ENCODE results near the gene LGR5. TPM values are rescaled to one million over a fixed set of nuclear protein-coding genes. Genes with fewer than 3 reads are reported as not detected.

Gene LGR5
- total RNA-seq, 1 donor from 2014 or later: 0.67 TPM

DNA sequence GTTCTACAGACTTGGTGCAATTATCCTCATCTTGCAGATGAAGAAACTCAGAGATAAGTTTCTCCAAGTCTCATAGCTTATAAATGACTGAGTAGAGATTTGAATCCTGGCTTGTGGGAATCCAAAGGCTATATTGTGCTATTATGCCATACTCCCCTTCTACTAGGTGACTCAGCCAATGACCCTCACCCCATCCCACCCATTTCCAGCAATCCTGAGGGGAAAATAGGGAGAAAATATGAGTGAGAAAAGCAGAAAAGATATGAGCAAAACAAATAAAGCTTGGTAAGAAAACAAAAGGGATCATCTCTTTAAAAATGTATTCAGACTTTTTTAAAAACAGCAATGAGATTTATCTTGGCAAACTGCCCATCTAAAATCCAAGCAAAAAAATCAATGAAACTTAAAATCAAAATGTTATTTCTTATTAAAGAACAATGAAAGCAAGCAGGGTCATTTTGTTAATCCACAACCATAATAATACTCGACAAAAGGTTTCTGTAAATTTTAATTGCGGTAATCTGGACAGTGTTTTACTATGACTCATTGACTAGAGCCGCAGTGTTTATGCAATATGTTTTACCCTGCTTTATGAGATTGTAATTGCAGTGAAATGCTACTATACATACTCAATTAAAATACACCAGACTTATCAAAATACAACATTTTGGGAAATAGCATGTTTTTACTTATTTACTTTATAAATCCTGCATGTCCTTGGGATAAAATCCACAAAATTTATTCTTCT is 13.1 kb upstream of the LGR5 start:
- H3K27me3 Mint-ChIP-seq: peaks cover 87% of the 10 kb centered on the region
- no peaks in the 10 kb centered on the region for H3K36me3 Mint-ChIP-seq (ENCODE audit: insufficient read depth)
- peaks cover 7% of the 10 kb centered on the region for H3K4me1 Mint-ChIP-seq (ENCODE audit: low read depth)
- H3K9me3 Mint-ChIP-seq (ENCODE audit: low read depth): no peaks in the 10 kb centered on the region
- DNase-seq (ENCODE audit: low spot score, unreplicated experiment): no peak
- TF ChIP-seq, protein P1, sequence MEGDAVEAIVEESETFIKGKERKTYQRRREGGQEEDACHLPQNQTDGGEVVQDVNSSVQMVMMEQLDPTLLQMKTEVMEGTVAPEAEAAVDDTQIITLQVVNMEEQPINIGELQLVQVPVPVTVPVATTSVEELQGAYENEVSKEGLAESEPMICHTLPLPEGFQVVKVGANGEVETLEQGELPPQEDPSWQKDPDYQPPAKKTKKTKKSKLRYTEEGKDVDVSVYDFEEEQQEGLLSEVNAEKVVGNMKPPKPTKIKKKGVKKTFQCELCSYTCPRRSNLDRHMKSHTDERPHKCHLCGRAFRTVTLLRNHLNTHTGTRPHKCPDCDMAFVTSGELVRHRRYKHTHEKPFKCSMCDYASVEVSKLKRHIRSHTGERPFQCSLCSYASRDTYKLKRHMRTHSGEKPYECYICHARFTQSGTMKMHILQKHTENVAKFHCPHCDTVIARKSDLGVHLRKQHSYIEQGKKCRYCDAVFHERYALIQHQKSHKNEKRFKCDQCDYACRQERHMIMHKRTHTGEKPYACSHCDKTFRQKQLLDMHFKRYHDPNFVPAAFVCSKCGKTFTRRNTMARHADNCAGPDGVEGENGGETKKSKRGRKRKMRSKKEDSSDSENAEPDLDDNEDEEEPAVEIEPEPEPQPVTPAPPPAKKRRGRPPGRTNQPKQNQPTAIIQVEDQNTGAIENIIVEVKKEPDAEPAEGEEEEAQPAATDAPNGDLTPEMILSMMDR (IDR thresholded peaks at IDR 0.05; ENCODE audit: unreplicated experiment): no peak
- no peak overlapping the region for H3K27ac Mint-ChIP-seq
- H3K4me3 Mint-ChIP-seq (ENCODE audit: low read depth): no peak overlapping the region

DNA sequence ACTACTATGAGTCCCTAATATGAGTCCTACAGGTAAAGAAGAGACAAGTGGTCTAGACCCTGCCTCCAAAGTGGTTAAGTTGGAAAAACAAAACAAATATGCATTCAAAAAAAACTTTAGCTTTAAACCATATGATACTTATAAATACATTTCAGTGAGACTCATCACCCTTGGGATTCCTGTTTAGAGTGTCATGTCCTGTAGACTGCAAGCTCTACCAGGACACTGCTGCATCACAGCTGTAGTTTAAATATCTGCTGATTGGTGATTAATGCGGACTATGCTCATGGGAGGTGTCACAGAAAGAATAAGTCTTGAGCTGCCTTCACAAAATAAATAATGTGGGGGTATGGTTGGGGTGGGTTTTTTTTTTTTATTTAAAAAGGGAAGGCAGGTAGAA is 8.8 kb upstream of the LGR5 start:
- no peak overlapping the region for H3K27ac Mint-ChIP-seq
- peaks cover 88% of the 10 kb centered on the region for H3K27me3 Mint-ChIP-seq
- peaks cover 18% of the 10 kb centered on the region for H3K9me3 Mint-ChIP-seq (ENCODE audit: low read depth)
- DNase-seq (ENCODE audit: low spot score, unreplicated experiment): no peak
- peaks cover 7% of the 10 kb centered on the region for H3K4me1 Mint-ChIP-seq (ENCODE audit: low read depth)
- H3K36me3 Mint-ChIP-seq (ENCODE audit: insufficient read depth): peaks cover 9% of the 10 kb centered on the region
- H3K4me3 Mint-ChIP-seq (ENCODE audit: low read depth): no peak overlapping the region
- TF ChIP-seq, protein P1 (IDR thresholded peaks at IDR 0.05; ENCODE audit: unreplicated experiment): no peak

DNA sequence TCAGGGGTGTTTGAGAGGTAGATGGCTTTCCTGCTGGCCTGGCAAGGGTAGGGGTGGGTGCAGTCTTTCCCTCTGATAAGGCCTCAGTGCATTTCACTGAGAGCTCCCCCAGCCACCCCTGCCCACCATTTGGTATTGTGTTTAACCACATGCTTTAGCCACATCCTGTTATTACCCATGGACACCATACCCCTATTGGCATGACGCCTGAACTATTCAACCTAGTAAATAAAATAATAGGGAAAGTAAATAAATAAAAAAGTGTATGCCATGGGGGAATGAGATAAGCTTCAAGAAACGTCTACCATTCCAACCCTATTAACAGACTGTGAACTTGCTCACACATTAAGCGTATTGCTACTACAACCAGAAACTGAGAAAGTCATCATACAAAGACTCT is 7.6 kb upstream of the LGR5 start:
- no peak for DNase-seq (ENCODE audit: low spot score, unreplicated experiment)
- H3K4me3 Mint-ChIP-seq (ENCODE audit: low read depth): no peak overlapping the region
- TF ChIP-seq, protein P1 (IDR thresholded peaks at IDR 0.05; ENCODE audit: unreplicated experiment): no peak
- no peak overlapping the region for H3K27ac Mint-ChIP-seq
- peaks cover 87% of the 10 kb centered on the region for H3K27me3 Mint-ChIP-seq
- H3K36me3 Mint-ChIP-seq (ENCODE audit: insufficient read depth): peaks cover 11% of the 10 kb centered on the region
- peaks cover 24% of the 10 kb centered on the region for H3K9me3 Mint-ChIP-seq (ENCODE audit: low read depth)
- H3K4me1 Mint-ChIP-seq (ENCODE audit: low read depth): peaks cover 7% of the 10 kb centered on the region

DNA sequence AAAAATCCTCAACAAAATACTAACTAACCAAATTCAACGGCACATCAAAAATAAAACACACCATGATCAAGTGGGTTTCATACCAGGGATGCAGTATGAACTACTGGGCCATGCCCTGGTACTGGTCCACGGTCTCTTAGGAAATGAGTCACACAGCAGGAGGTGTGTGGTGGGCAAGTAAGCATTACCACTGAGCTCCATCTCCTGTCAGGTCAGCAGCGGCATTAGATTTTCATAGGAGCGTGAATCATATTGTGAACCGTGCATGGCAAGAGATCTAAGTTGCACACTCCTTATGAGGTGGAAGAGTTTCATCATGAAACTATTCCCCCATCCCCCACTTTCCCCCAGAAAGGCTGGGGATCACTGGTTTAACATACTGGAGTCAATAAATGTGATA is 6.7 kb upstream of the LGR5 start:
- Mint-ChIP-seq H3K27ac (no peak overlapping the region), H3K4me3 (ENCODE audit: low read depth) (no peak overlapping the region), H3K9me3 (ENCODE audit: low read depth) (peaks cover 27% of the 10 kb centered on the region), H3K4me1 (ENCODE audit: low read depth) (peaks cover 7% of the 10 kb centered on the region), H3K27me3 (peaks cover 87% of the 10 kb centered on the region), H3K36me3 (ENCODE audit: insufficient read depth) (peaks cover 12% of the 10 kb centered on the region)
- no peak for DNase-seq (ENCODE audit: low spot score, unreplicated experiment)
- TF ChIP-seq, protein P1 (IDR thresholded peaks at IDR 0.05; ENCODE audit: unreplicated experiment): no peak

DNA sequence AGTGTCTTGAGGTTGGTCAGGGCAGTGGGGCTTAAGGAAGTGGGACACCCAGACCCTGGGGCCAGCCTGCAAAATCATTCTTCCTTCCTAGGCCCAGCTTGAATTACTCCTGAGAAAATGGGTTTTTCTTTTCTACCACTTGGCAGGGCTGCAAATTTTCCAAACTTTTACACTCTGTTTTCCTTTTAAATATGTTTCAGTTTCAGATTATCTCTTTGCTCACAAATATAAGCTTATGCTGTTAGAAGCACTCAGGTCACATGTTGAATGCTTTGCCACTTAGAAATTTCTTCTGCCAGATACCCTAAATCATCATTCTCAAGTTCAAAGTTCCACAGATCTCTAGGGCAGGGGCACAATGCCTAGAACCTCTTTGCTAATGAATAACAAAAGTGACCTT is 2.9 kb upstream of the LGR5 start:
- Mint-ChIP-seq H3K27me3 (peaks cover 85% of the 10 kb centered on the region), H3K9me3 (ENCODE audit: low read depth) (peaks cover 27% of the 10 kb centered on the region), H3K4me1 (ENCODE audit: low read depth) (peaks cover 20% of the 10 kb centered on the region), H3K4me3 (ENCODE audit: low read depth) (no peak overlapping the region), H3K27ac (no peak overlapping the region), H3K36me3 (ENCODE audit: insufficient read depth) (peaks cover 12% of the 10 kb centered on the region)
- TF ChIP-seq, protein P1 (IDR thresholded peaks at IDR 0.05; ENCODE audit: unreplicated experiment): no peak
- no peak for DNase-seq (ENCODE audit: low spot score, unreplicated experiment)

All from progenitor cell of endocrine pancreas (in vitro differentiated cells).